ENCODE measurements around the gene PRKCE.
A peak's percentile ranks its signal among the peaks of the same experiment; 100 is the strongest.

PRKCE gene

GRCh38 chr2:45814951-45815621 is 163.6 kb downstream of the PRKCE start:
- peak; percentile 87 for DNase-seq

- no peak for DNase-seq
Measured at GRCh38 chr2:45816272-45816671, 164.8 kb downstream of the PRKCE start.

- DNase-seq, result peak; percentile 84
Measured at GRCh38 chr2:45818591-45818990, 167.1 kb downstream of the PRKCE start.

GRCh38 chr2:45820048-45820447 is 168.6 kb downstream of the PRKCE start:
- DNase-seq, result peak; percentile 39

GRCh38 chr2:45821558-45822271 is 170.2 kb downstream of the PRKCE start:
- peak; percentile 83 for DNase-seq

GRCh38 chr2:45822272-45822630 is 170.8 kb downstream of the PRKCE start:
- DNase-seq, result no peak

- DNase-seq, result peak; percentile 63
Measured at GRCh38 chr2:45823723-45824206, 172.3 kb downstream of the PRKCE start.

GRCh38 chr2:45825001-45825651 is 173.7 kb downstream of the PRKCE start:
- peak; percentile 13 for DNase-seq

GRCh38 chr2:45826460-45826859 is 175.0 kb downstream of the PRKCE start:
- DNase-seq, result no peak

GRCh38 chr2:45826884-45827635 is 175.6 kb downstream of the PRKCE start:
- DNase-seq, result no peak

- DNase-seq, result no peak
Measured at GRCh38 chr2:45830322-45830721, 178.8 kb downstream of the PRKCE start.

GRCh38 chr2:45833301-45833967 is 182.0 kb downstream of the PRKCE start:
- DNase-seq, result no peak

- no peak for DNase-seq
Measured at GRCh38 chr2:45833968-45834344, 182.5 kb downstream of the PRKCE start.

- DNase-seq, result no peak
Measured at GRCh38 chr2:45834372-45834771, 182.9 kb downstream of the PRKCE start.

GRCh38 chr2:45834858-45835257 is 183.4 kb downstream of the PRKCE start:
- DNase-seq, result no peak

GRCh38 chr2:45836316-45836715 is 184.8 kb downstream of the PRKCE start:
- DNase-seq, result no peak

GRCh38 chr2:45836740-45837139 is 185.3 kb downstream of the PRKCE start:
- DNase-seq, result no peak

GRCh38 chr2:45837812-45838341 is 186.4 kb downstream of the PRKCE start:
- DNase-seq, result no peak

- peak; percentile 16 for DNase-seq
Measured at GRCh38 chr2:45839508-45840251, 188.2 kb downstream of the PRKCE start.

- no peak for DNase-seq
Measured at GRCh38 chr2:45840481-45840880, 189.0 kb downstream of the PRKCE start.

GRCh38 chr2:45841752-45842407 is 190.4 kb downstream of the PRKCE start:
- no peak for DNase-seq

Measured in DMS79 treated with DMSO at 0.1 percent for 48 hours (cell line).